ENCODE results near the gene MATK.

The MATK gene

DNA sequence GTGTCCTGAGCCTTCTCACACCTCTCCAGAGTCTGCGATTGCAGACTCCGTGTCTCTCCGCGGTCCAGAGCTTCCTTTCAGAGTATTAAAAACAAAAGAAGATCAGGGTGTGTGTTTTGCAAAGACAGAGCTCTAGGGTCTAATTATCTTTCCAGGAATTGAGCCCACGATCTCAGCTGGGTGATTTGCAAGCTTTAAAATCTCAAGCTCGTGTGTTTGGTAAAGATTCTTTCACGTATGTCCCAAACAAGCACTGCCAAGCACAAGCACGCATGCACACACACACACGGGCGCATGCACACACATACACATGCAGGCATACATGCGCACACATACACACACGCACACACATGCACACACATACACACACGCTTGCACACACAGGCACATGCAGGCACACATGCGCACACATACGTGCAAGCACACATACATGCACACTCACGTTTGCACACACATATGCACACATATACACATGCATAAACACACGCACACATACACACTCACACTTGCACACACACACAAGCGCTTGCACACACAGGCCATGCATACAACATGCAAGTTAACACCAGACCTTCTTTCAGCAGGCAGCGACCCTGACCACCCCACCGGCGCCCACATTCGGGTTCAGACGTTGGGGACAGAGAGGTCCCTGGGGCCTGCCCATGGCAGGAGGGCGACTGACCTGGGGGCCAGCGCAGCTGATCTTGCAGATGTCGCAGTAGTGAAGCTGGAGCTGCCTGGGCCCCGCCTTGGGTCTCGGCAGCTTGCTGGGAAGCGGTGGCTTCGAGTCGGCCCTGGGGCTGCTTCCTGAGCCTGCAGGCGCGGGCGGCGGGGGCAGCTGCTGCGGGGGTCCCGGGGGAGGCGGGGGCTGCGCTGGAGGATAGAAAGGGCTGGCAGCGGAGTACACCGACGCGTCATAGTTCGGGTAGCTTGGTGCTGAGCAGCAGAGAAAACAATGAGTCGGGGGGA is 44.7 kb upstream of the MATK start:
- TF ChIP-seq CTCF (IDR thresholded peaks at IDR 0.05; ENCODE audit: low read depth, low read length), result no peak
- no peak overlapping the region for H3K4me3 ChIP-seq (ENCODE audit: low read depth, low read length)

DNA sequence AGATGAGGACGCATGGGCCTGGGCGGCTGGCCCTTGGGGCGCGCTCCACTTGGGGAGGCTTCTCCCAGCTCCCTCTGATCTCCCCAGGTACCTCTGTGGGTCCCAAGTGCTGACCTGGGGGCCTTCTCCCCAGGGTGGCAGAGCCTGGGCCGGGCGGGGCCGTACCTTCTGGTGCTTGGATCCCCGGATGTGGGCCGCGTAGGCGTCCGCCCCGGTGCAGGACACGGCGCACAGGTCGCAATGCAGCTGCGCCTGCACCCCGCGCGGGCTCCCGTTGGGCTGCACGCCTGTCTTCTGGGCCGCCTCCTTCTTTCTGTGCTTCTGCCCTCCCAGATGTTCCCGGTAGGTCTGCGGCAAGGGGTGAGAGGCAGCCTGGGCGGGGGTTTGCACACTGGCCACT is 41.1 kb upstream of the MATK start:
- TF ChIP-seq CTCF (IDR thresholded peaks at IDR 0.05; ENCODE audit: low read depth, low read length), result no peak
- no peak overlapping the region for H3K4me3 ChIP-seq (ENCODE audit: low read depth, low read length)

- no peak overlapping the region for H3K4me3 ChIP-seq (ENCODE audit: low read depth, low read length)
- TF ChIP-seq CTCF (IDR thresholded peaks at IDR 0.05; ENCODE audit: low read depth, low read length), result no peak
These were observed 40.0 kb upstream of the MATK start for GRCh38 chr19:3826163-3826562.

GRCh38 chr19:3825286-3825956 is 39.2 kb upstream of the MATK start:
- no peak for TF ChIP-seq CTCF (IDR thresholded peaks at IDR 0.05; ENCODE audit: low read depth, low read length)
- no peak overlapping the region for H3K4me3 ChIP-seq (ENCODE audit: low read depth, low read length)

- no peak for TF ChIP-seq CTCF (IDR thresholded peaks at IDR 0.05; ENCODE audit: low read depth, low read length)
- H3K4me3 ChIP-seq (ENCODE audit: low read depth, low read length), result no peak overlapping the region
These were observed 37.2 kb upstream of the MATK start for GRCh38 chr19:3823350-3823713.

- H3K4me3 ChIP-seq (ENCODE audit: low read depth, low read length), result no peak overlapping the region
- TF ChIP-seq CTCF (IDR thresholded peaks at IDR 0.05; ENCODE audit: low read depth, low read length), result no peak
These were observed 36.6 kb upstream of the MATK start for GRCh38 chr19:3822683-3823349.
